A549 (cell line): ENCODE data around the gene MAT2A. TPM values are rescaled to one million over a fixed set of nuclear protein-coding genes. Genes with fewer than 3 reads are reported as not detected.
A peak's percentile ranks its signal among the peaks of the same experiment; 100 is the strongest.

Experiments
- ATAC-seq, 2 experiments: fragments of 200-7000 bp in 1 of 2; fragments of >200 bp in 1 of 2; cut with Nextera tagmentation in 1 of 2; cut with Tn5 transposase in 1 of 2; 3 replicates each; pipeline versions ENCODE4 v1.8.0 to v1.9.1; 2018 to 2020; ENCODE audit warnings: mild to moderate bottlenecking in 1 of 2, moderate library complexity in 1 of 2
- CTCF ChIA-PET: fragments of 300-600 bp; sonication (Branson Sonifier 250); formaldehyde crosslinking; extraction: SDS; loops from one replicate; lab custom pipeline; 2021; ENCODE audit warnings: antibody characterized with exemption, inconsistent platforms; lab: Yijun Ruan, JAX
- POLR2A ChIA-PET: fragments of 350-600 bp; formaldehyde crosslinking; extraction: SDS; loops from one replicate; lab custom pipeline; 2021; ENCODE audit warnings: antibody characterized with exemption, inconsistent platforms; lab: Yijun Ruan, JAX
- DNase-seq, 2 experiments: peaks; one replicate each; pipeline versions ENCODE4 v3.0.0 to v3.0.0-alpha.2; 2011 to 2016; ENCODE audit warnings: low read depth in 1 of 2, low spot score in 1 of 2
- FAIRE-seq: peaks from 2 replicates; lab custom pipeline; 2011; peaks lifted over from hg19 to GRCh38; lab: Jason Lieb, UNC
- H3K27ac ChIP-seq, 2 experiments: fragments of >200 bp; sonication (Bioruptor Twin); formaldehyde crosslinking; 3 replicates each; pipeline ENCODE4 v1.5.1; 2016 to 2017
- H3K4me1 ChIP-seq: fragments of >200 bp; sonication (Bioruptor Twin); formaldehyde crosslinking; 3 replicates; pipeline ENCODE4 v1.6.1; 2016
- H3K4me2 ChIP-seq: fragments of >200 bp; sonication (Bioruptor Twin); formaldehyde crosslinking; 3 replicates; pipeline ENCODE4 v1.6.1; 2016
- H3K4me3 ChIP-seq: fragments of >200 bp; sonication (Bioruptor Twin); formaldehyde crosslinking; 3 replicates; pipeline ENCODE4 v1.5.1; 2016
- H3K9me3 ChIP-seq: fragments of >200 bp; sonication (Bioruptor Twin); formaldehyde crosslinking; 3 replicates; pipeline ENCODE4 v1.6.1; 2016
- CEBPB ChIP-seq, 2 experiments: fragments of >200 bp in 1 of 2; sonication (Bioruptor Twin) in 1 of 2; formaldehyde crosslinking in 1 of 2; IDR thresholded peaks; 2 replicates each; pipeline ENCODE4 v1.6.1; 2012 to 2016
- E2F6 ChIP-seq: IDR thresholded peaks from 2 replicates; pipeline ENCODE4 v1.6.1; 2012; ENCODE audit warnings: low read depth, borderline replicate concordance
- GATA3 ChIP-seq: IDR thresholded peaks from 2 replicates; pipeline ENCODE4 v1.6.1; 2012; ENCODE audit warnings: borderline replicate concordance
- HEYL ChIP-seq: fragments of 250-450 bp; sonication (Bioruptor Pico); IDR thresholded peaks from 2 replicates; pipeline ENCODE4 v1.8.0; 2021; ENCODE audit warnings: mild to moderate bottlenecking, moderate library complexity
- HOXA7 ChIP-seq: fragments of 250-450 bp; sonication (Bioruptor Pico); IDR thresholded peaks from 2 replicates; pipeline ENCODE4 v1.5.0; 2020; ENCODE audit warnings: mild to moderate bottlenecking, moderate library complexity
- KDM5A ChIP-seq: fragments of 200-600 bp; sonication (generic); IDR thresholded peaks from 2 replicates; pipeline ENCODE4 v1.6.1; 2016; ENCODE audit warnings: antibody characterized with exemption, mild to moderate bottlenecking
- MAX ChIP-seq: IDR thresholded peaks from 2 replicates; pipeline ENCODE4 v1.6.1; 2012
- MAZ ChIP-seq: fragments of 150-350 bp; IDR thresholded peaks from 2 replicates; pipeline ENCODE4 v1.6.1; 2014; ENCODE audit warnings: antibody characterized with exemption, low read depth, low read length, borderline replicate concordance
- PHF8 ChIP-seq: fragments of 200-600 bp; sonication (generic); IDR thresholded peaks from 2 replicates; pipeline ENCODE4 v1.6.1; 2016; ENCODE audit warnings: low read depth, mild to moderate bottlenecking, antibody characterized with exemption, moderate library complexity, borderline replicate concordance
- ZFP36 ChIP-seq: fragments of 450-650 bp; IDR thresholded peaks from 2 replicates; pipeline ENCODE4 v1.6.1; 2014; ENCODE audit warnings: borderline replicate concordance; ENCODE audit not compliant: partially characterized antibody
- WGBS: methylation state at CpG from one replicate; pipeline ENCODE4 v1.1.6; 2017; ENCODE audit errors: missing lambda C conversion rate; 5-methylcytosine and 5-hydroxymethylcytosine counted together
- polyA plus RNA-seq, 4 experiments: library from polyadenylated mRNA; depleted of rRNA in 3 of 4; stranded (reverse); fragments of >200 nt; fragmentation: RNase III in 1 of 4; extraction: RNeasy Plus Mini Kit Qiagen cat#74134 plus additional on column Dnase treatment in 1 of 4; gene quantifications; 2 replicates in 3 of 4; 3 replicates in 1 of 4; pipeline ENCODE4 v1.2.3, GENCODE V29; 2011 to 2017
- TF ChIP-seq, protein P1 (sequence below): fragments of >200 bp; sonication (Bioruptor Twin); formaldehyde crosslinking; IDR thresholded peaks from 2 replicates; pipeline ENCODE4 v1.6.1; 2016
- TF ChIP-seq, protein P2 (sequence below): fragments of 450-650 bp; IDR thresholded peaks from 2 replicates; pipeline ENCODE4 v1.6.1; 2014; ENCODE audit warnings: antibody characterized with exemption
- TF ChIP-seq, protein P3 (sequence below): fragments of 250-450 bp; sonication (Bioruptor Pico); IDR thresholded peaks from 2 replicates; pipeline ENCODE4 v1.5.0; 2020; ENCODE audit warnings: low read depth, mild to moderate bottlenecking, moderate library complexity
- TF ChIP-seq, protein P4 (sequence below): fragments of 200-600 bp; sonication (generic); IDR thresholded peaks from 2 replicates; pipeline ENCODE4 v1.6.1; 2016; ENCODE audit warnings: antibody characterized with exemption, mild to moderate bottlenecking, moderate library complexity
- TF ChIP-seq, protein P5 (sequence below): fragments of >200 bp; sonication (Bioruptor Twin); formaldehyde crosslinking; IDR thresholded peaks from 3 replicates; pipeline ENCODE4 v1.6.1; 2016

MAT2A gene
- polyA plus RNA-seq, 2 of the 4 experiments (the other 2 are of a cell fraction) = 370 to 1,024 TPM

- Histone ChIP-seq H3K4me2 (no peak overlapping the region), H3K9me3 (no peaks in the 10 kb centered on the region), H3K27ac (peak overlapping the region in 1 of 2 experiments; percentile 83; a peak in 2 of 6 replicates), H3K4me3 (no peak overlapping the region), H3K4me1 (peaks cover 19% of the 10 kb centered on the region)
- TF ChIP-seq CEBPB (IDR thresholded peaks at IDR 0.05) = peak in 1 of 2 experiments; percentile 26; a peak in 2 of 4 replicates
- TF ChIP-seq, protein P1, sequence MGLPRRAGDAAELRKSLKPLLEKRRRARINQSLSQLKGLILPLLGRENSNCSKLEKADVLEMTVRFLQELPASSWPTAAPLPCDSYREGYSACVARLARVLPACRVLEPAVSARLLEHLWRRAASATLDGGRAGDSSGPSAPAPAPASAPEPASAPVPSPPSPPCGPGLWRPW = no peak
- DNase-seq (no peak), FAIRE-seq (no peak), ATAC-seq (no peak)
- ChIA-PET CTCF (interaction anchor here (0.6 to 1.3 kb wide), 5 partner anchors 22 to 230 kb away, joined by 3 read pairs; no protein-coding TSS in a partner anchor), POLR2A (interaction anchor here (0.9 to 1.6 kb wide), 2 partner anchors 11 to 21 kb away, joined by 3 to 5 read pairs; partner anchors contain the start of gene RNF181)
- 90% methylated on average over 16 of the region's 16 CpGs for WGBS
Measured at GRCh38 chr2:85583667-85584353, 44.8 kb downstream of the MAT2A start.

DNA sequence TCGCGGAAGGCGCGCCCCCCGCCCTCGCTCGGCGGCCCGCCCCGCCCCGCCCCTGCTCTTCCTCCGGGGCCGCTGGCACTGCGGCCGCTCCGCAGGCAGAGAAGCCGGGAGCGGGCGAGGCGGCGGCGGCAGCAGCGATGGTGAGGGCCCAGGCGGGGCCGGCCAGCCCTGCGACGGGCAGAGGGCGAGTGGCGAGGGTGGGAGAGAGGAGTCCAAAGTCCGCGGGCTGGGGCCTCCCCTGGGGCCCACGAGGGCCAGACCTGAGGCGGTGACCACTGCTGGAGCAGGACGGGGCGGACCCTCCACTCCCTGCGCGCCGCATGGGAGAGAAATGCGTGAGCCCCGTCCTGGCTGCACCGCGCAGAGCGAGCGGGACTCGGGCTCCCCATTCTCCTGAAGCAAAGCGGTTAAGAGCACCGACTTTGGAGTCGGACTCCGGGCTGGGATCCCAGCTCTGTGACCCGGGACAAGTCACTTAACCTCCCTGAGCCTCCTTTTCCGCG is 45.4 kb downstream of the MAT2A start, which contains the start of gene VAMP5:
TSS of gene VAMP5 (plus strand) at position 78 of the 503 bp plus-strand sequence. CDS start at position 138, 60 bp downstream.
- ChIA-PET CTCF (interaction anchor here (0.6 to 1.0 kb wide), 2 partner anchors 9 to 23 kb away, joined by 3 read pairs; no protein-coding TSS in a partner anchor), POLR2A (interaction anchor here (1.6 kb wide), 1 partner anchor 11 kb away, joined by 5 read pairs; the partner anchor contains the start of gene RNF181)
- no peak for FAIRE-seq
- no peak for DNase-seq
- Histone ChIP-seq H3K27ac (peak within 1 kb of the TSS; percentile 68 to 83), H3K4me2 (peak within 1 kb of the TSS; percentile 44), H3K4me1 (peaks cover 19% of the 10 kb centered on the region), H3K4me3 (no peak within 1 kb of the TSS), H3K9me3 (no peaks in the 10 kb centered on the region)
- no peak; a peak in 1 of 6 replicates for ATAC-seq
- TF ChIP-seq E2F6 (no peak), KDM5A (no peak), MAZ (no peak), HOXA7 (CRISPR knock-in tag) (no peak), ZFP36 (no peak), PHF8 (no peak), GATA3 (no peak), CEBPB (IDR thresholded peaks at IDR 0.05) (no peak), HEYL (CRISPR knock-in tag) (no peak), MAX (no peak)
- TF ChIP-seq, protein P2, sequence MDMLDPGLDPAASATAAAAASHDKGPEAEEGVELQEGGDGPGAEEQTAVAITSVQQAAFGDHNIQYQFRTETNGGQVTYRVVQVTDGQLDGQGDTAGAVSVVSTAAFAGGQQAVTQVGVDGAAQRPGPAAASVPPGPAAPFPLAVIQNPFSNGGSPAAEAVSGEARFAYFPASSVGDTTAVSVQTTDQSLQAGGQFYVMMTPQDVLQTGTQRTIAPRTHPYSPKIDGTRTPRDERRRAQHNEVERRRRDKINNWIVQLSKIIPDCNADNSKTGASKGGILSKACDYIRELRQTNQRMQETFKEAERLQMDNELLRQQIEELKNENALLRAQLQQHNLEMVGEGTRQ = no peak
- TF ChIP-seq, protein P3, sequence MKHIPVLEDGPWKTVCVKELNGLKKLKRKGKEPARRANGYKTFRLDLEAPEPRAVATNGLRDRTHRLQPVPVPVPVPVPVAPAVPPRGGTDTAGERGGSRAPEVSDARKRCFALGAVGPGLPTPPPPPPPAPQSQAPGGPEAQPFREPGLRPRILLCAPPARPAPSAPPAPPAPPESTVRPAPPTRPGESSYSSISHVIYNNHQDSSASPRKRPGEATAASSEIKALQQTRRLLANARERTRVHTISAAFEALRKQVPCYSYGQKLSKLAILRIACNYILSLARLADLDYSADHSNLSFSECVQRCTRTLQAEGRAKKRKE = no peak
- TF ChIP-seq, protein P4, sequence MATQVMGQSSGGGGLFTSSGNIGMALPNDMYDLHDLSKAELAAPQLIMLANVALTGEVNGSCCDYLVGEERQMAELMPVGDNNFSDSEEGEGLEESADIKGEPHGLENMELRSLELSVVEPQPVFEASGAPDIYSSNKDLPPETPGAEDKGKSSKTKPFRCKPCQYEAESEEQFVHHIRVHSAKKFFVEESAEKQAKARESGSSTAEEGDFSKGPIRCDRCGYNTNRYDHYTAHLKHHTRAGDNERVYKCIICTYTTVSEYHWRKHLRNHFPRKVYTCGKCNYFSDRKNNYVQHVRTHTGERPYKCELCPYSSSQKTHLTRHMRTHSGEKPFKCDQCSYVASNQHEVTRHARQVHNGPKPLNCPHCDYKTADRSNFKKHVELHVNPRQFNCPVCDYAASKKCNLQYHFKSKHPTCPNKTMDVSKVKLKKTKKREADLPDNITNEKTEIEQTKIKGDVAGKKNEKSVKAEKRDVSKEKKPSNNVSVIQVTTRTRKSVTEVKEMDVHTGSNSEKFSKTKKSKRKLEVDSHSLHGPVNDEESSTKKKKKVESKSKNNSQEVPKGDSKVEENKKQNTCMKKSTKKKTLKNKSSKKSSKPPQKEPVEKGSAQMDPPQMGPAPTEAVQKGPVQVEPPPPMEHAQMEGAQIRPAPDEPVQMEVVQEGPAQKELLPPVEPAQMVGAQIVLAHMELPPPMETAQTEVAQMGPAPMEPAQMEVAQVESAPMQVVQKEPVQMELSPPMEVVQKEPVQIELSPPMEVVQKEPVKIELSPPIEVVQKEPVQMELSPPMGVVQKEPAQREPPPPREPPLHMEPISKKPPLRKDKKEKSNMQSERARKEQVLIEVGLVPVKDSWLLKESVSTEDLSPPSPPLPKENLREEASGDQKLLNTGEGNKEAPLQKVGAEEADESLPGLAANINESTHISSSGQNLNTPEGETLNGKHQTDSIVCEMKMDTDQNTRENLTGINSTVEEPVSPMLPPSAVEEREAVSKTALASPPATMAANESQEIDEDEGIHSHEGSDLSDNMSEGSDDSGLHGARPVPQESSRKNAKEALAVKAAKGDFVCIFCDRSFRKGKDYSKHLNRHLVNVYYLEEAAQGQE = no peak
- TF ChIP-seq, protein P5, sequence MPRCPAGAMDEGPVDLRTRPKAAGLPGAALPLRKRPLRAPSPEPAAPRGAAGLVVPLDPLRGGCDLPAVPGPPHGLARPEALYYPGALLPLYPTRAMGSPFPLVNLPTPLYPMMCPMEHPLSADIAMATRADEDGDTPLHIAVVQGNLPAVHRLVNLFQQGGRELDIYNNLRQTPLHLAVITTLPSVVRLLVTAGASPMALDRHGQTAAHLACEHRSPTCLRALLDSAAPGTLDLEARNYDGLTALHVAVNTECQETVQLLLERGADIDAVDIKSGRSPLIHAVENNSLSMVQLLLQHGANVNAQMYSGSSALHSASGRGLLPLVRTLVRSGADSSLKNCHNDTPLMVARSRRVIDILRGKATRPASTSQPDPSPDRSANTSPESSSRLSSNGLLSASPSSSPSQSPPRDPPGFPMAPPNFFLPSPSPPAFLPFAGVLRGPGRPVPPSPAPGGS = no peak
- WGBS = 95% methylated on average over 49 of the region's 52 CpGs
